ENCODE measurements around the gene ZP2.

ZP2 gene

DNA sequence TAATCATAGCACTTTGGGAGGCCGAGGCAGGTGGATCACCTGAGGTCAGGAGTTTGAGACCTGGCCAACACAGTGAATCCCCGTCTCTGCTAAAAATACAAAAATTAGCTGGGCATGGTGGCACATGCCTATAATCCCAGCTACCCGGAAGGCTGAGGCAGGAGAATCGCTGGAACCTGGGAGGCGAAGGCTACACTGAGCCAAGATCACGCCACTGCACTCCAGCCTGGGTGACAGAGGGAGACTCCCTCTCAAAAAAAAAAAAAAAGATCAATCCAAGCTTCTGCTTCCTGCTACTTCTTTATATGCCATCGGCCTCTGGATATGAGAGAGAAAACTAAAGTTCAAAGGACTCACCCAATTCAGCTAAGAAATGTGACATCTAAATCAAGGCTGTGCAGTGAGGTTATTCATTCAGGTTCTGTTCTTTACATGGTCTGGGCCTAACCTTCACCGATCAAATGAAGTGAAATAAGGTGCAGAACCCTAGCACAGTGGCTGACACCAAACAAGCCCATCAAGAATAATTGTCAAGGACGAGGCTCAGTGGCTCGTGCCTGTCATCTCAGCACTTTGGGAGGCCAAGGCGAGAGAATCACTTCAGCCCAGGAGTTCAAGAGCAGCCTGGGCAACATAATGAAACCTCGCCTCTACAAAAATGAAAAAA, 25.6 kb downstream of the ZP2 start:
- H3K27me3 ChIP-seq (ENCODE audit: control insufficient read depth, low read length) = no peaks in the 10 kb centered on the region
- 0 out of 2 replicates have a peak, but pooled peaks cover 2% of the 10 kb centered on the region for H3F3A ChIP-seq (ENCODE audit: control insufficient read depth, insufficient read depth)
- H3K9me2 ChIP-seq (replicated peaks; ENCODE audit: control insufficient read depth, low read length) = no peaks in the 10 kb centered on the region
- no peaks in the 10 kb centered on the region for H4K20me1 ChIP-seq (ENCODE audit: control insufficient read depth, insufficient read depth, low read depth, low read length)
- H3K9me3 ChIP-seq (ENCODE audit: control insufficient read depth, insufficient read depth, low read length) = no peaks in the 10 kb centered on the region
- peaks cover 12% of the 10 kb centered on the region for H3K36me3 ChIP-seq (ENCODE audit: control insufficient read depth, low read length)
- no peaks in the 10 kb centered on the region for H3K79me2 ChIP-seq (ENCODE audit: control insufficient read depth, low read length)
- H3K27ac ChIP-seq (ENCODE audit: low read depth, low read length) = no peak overlapping the region
- peaks cover 3% of the 10 kb centered on the region for H3K4me1 ChIP-seq (ENCODE audit: control insufficient read depth, low read length)
- TF ChIP-seq, protein P1, sequence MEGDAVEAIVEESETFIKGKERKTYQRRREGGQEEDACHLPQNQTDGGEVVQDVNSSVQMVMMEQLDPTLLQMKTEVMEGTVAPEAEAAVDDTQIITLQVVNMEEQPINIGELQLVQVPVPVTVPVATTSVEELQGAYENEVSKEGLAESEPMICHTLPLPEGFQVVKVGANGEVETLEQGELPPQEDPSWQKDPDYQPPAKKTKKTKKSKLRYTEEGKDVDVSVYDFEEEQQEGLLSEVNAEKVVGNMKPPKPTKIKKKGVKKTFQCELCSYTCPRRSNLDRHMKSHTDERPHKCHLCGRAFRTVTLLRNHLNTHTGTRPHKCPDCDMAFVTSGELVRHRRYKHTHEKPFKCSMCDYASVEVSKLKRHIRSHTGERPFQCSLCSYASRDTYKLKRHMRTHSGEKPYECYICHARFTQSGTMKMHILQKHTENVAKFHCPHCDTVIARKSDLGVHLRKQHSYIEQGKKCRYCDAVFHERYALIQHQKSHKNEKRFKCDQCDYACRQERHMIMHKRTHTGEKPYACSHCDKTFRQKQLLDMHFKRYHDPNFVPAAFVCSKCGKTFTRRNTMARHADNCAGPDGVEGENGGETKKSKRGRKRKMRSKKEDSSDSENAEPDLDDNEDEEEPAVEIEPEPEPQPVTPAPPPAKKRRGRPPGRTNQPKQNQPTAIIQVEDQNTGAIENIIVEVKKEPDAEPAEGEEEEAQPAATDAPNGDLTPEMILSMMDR (IDR thresholded peaks at IDR 0.05; ENCODE audit: low read depth, low read length, poor library complexity, severe bottlenecking) = no peak
- no peak for TF ChIP-seq EZH2phosphoT487 (IDR thresholded peaks at IDR 0.05; ENCODE audit: borderline replicate concordance, low read length)
- no peak overlapping the region for H3K4me2 ChIP-seq (ENCODE audit: low read length)
- no peak overlapping the region for H3K4me3 ChIP-seq (ENCODE audit: low read length)

- no peaks in the 10 kb centered on the region for H3K9me2 ChIP-seq (replicated peaks; ENCODE audit: control insufficient read depth, low read length)
Measured at GRCh38 chr16:21184834-21185233, 26.5 kb downstream of the ZP2 start.

DNA sequence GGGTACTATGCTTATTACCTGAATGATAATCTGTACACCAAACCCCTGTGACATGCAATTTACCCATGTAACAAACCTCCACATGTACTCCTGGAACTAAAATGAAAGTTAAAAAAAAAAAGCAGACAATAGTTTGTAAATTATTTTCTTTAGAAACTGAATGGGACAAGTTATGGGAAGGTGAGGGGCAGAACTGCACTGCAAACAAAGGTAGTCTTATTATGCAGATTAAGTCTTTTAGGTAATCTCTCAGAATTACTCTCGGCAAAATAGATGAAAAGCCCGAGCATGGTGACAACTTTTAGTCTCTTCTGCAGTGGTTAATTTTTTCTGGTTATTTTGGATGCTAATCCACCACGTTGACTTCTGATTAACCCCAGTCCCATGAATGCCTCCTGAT, 27.4 kb downstream of the ZP2 start:
- Histone ChIP-seq H3K27ac (ENCODE audit: low read depth, low read length) (no peak overlapping the region), H3F3A (ENCODE audit: control insufficient read depth, insufficient read depth) (0 out of 2 replicates have a peak, but pooled peaks cover 2% of the 10 kb centered on the region), H3K9me3 (ENCODE audit: control insufficient read depth, insufficient read depth, low read length) (no peaks in the 10 kb centered on the region), H3K27me3 (ENCODE audit: control insufficient read depth, low read length) (no peaks in the 10 kb centered on the region), H3K36me3 (ENCODE audit: control insufficient read depth, low read length) (peaks cover 28% of the 10 kb centered on the region), H3K9me2 (replicated peaks; ENCODE audit: control insufficient read depth, low read length) (no peaks in the 10 kb centered on the region), H3K4me1 (ENCODE audit: control insufficient read depth, low read length) (peaks cover 3% of the 10 kb centered on the region), H3K4me2 (ENCODE audit: low read length) (no peak overlapping the region), H4K20me1 (ENCODE audit: control insufficient read depth, insufficient read depth, low read depth, low read length) (no peaks in the 10 kb centered on the region), H3K79me2 (ENCODE audit: control insufficient read depth, low read length) (no peaks in the 10 kb centered on the region), H3K4me3 (ENCODE audit: low read length) (no peak overlapping the region)
- TF ChIP-seq, protein P1 (IDR thresholded peaks at IDR 0.05; ENCODE audit: low read depth, low read length, poor library complexity, severe bottlenecking) = no peak
- no peak for TF ChIP-seq EZH2phosphoT487 (IDR thresholded peaks at IDR 0.05; ENCODE audit: borderline replicate concordance, low read length)

More at GRCh38 chr16:21184834-21185233, 26.5 kb downstream of the ZP2 start:
- Histone ChIP-seq H3K79me2 (ENCODE audit: control insufficient read depth, low read length) (no peaks in the 10 kb centered on the region), H3K4me1 (ENCODE audit: control insufficient read depth, low read length) (peaks cover 3% of the 10 kb centered on the region), H4K20me1 (ENCODE audit: control insufficient read depth, insufficient read depth, low read depth, low read length) (no peaks in the 10 kb centered on the region), H3K4me2 (ENCODE audit: low read length) (no peak overlapping the region), H3K27ac (ENCODE audit: low read depth, low read length) (no peak overlapping the region), H3K4me3 (ENCODE audit: low read length) (no peak overlapping the region), H3K9me3 (ENCODE audit: control insufficient read depth, insufficient read depth, low read length) (no peaks in the 10 kb centered on the region), H3F3A (ENCODE audit: control insufficient read depth, insufficient read depth) (0 out of 2 replicates have a peak, but pooled peaks cover 2% of the 10 kb centered on the region), H3K27me3 (ENCODE audit: control insufficient read depth, low read length) (no peaks in the 10 kb centered on the region), H3K36me3 (ENCODE audit: control insufficient read depth, low read length) (peaks cover 20% of the 10 kb centered on the region)
- TF ChIP-seq, protein P1 (IDR thresholded peaks at IDR 0.05; ENCODE audit: low read depth, low read length, poor library complexity, severe bottlenecking) = no peak
